Central memory CD8-positive, alpha-beta T cell (primary cell): ENCODE data around the gene ME3.

Experiments
- ATAC-seq: fragments of 150-1000 bp; cut with Tn5 transposase; replicated peaks from 2 replicates; pipeline ENCODE4 v1.10.0; 2022; ENCODE audit warnings: mild to moderate bottlenecking, moderate FRiP score, moderate number of reproducible peaks; ENCODE audit not compliant: poor library complexity, severe bottlenecking; ENCODE audit errors: extremely low read depth
- DNase-seq, 2 donors: peaks; one replicate each; pipeline ENCODE4 v3.0.0; 2021; ENCODE audit warnings: low spot score in 2 of 2
- H3K27ac Mint-ChIP-seq: one replicate; pipeline ENCODE4 v1.8.0; 2022; ENCODE audit warnings: low read depth, mild to moderate bottlenecking, moderate library complexity, mixed read lengths
- H3K27me3 Mint-ChIP-seq: one replicate; pipeline ENCODE4 v1.8.0; 2022; ENCODE audit warnings: mixed read lengths
- H3K36me3 Mint-ChIP-seq: one replicate; pipeline ENCODE4 v1.8.0; 2022; ENCODE audit warnings: mild to moderate bottlenecking, moderate library complexity, mixed read lengths; ENCODE audit not compliant: insufficient read depth
- H3K4me1 Mint-ChIP-seq: one replicate; pipeline ENCODE4 v1.8.0; 2022; ENCODE audit warnings: mixed read lengths
- H3K4me3 Mint-ChIP-seq: one replicate; pipeline ENCODE4 v1.8.0; 2022; ENCODE audit warnings: mild to moderate bottlenecking, moderate library complexity, mixed read lengths
- H3K9me3 Mint-ChIP-seq: one replicate; pipeline ENCODE4 v1.8.0; 2022; ENCODE audit warnings: mixed read lengths

The ME3 gene

GRCh38 chr11:86469491-86470388, 202.7 kb downstream of the ME3 start:
- ATAC-seq: no peak
- H3K27ac Mint-ChIP-seq: no peak overlapping the region
- H3K27me3 Mint-ChIP-seq: no peaks in the 10 kb centered on the region
- H3K4me1 Mint-ChIP-seq: peaks cover 7% of the 10 kb centered on the region
- H3K36me3 Mint-ChIP-seq: no peaks in the 10 kb centered on the region
- no peak for DNase-seq
- H3K9me3 Mint-ChIP-seq: no peaks in the 10 kb centered on the region
- no peak overlapping the region for H3K4me3 Mint-ChIP-seq

- H3K36me3 Mint-ChIP-seq: no peaks in the 10 kb centered on the region
- no peak overlapping the region for H3K4me3 Mint-ChIP-seq
- ATAC-seq (no peak), DNase-seq (no peak)
- no peaks in the 10 kb centered on the region for H3K9me3 Mint-ChIP-seq
- H3K27ac Mint-ChIP-seq: no peak overlapping the region
- no peaks in the 10 kb centered on the region for H3K27me3 Mint-ChIP-seq
- peaks cover 7% of the 10 kb centered on the region for H3K4me1 Mint-ChIP-seq
Observed at GRCh38 chr11:86468169-86468568, 204.2 kb downstream of the ME3 start.

- DNase-seq: no peak
- Mint-ChIP-seq H3K36me3 (no peaks in the 10 kb centered on the region), H3K27ac (no peak overlapping the region), H3K4me1 (no peaks in the 10 kb centered on the region), H3K9me3 (no peaks in the 10 kb centered on the region), H3K27me3 (no peaks in the 10 kb centered on the region), H3K4me3 (no peak overlapping the region)
- no peak for ATAC-seq
Observed at GRCh38 chr11:86464509-86465221, 207.8 kb downstream of the ME3 start.

- H3K4me1 Mint-ChIP-seq: no peaks in the 10 kb centered on the region
- no peak overlapping the region for H3K4me3 Mint-ChIP-seq
- H3K27me3 Mint-ChIP-seq: no peaks in the 10 kb centered on the region
- no peak for DNase-seq
- H3K9me3 Mint-ChIP-seq: no peaks in the 10 kb centered on the region
- no peak overlapping the region for H3K27ac Mint-ChIP-seq
- ATAC-seq: no peak
- no peaks in the 10 kb centered on the region for H3K36me3 Mint-ChIP-seq
Observed at GRCh38 chr11:86463955-86464354, 208.5 kb downstream of the ME3 start.

GRCh38 chr11:86463120-86463519, 209.3 kb downstream of the ME3 start:
- Mint-ChIP-seq H3K9me3 (no peaks in the 10 kb centered on the region), H3K27me3 (no peaks in the 10 kb centered on the region), H3K4me3 (no peak overlapping the region), H3K36me3 (no peaks in the 10 kb centered on the region), H3K27ac (no peak overlapping the region), H3K4me1 (no peaks in the 10 kb centered on the region)
- ATAC-seq (no peak), DNase-seq (no peak)

- Mint-ChIP-seq H3K27me3 (no peaks in the 10 kb centered on the region), H3K9me3 (no peaks in the 10 kb centered on the region), H3K36me3 (no peaks in the 10 kb centered on the region), H3K4me1 (no peaks in the 10 kb centered on the region), H3K27ac (no peak overlapping the region), H3K4me3 (no peak overlapping the region)
- DNase-seq: no peak
- ATAC-seq: no peak
Observed at GRCh38 chr11:86461892-86462291, 210.5 kb downstream of the ME3 start.

GRCh38 chr11:86460461-86461385, 211.7 kb downstream of the ME3 start:
- H3K9me3 Mint-ChIP-seq: no peaks in the 10 kb centered on the region
- H3K36me3 Mint-ChIP-seq: no peaks in the 10 kb centered on the region
- no peaks in the 10 kb centered on the region for H3K27me3 Mint-ChIP-seq
- H3K4me1 Mint-ChIP-seq: peaks cover 7% of the 10 kb centered on the region
- H3K27ac Mint-ChIP-seq: no peak overlapping the region
- no peak for ATAC-seq
- DNase-seq: no peak
- H3K4me3 Mint-ChIP-seq: no peak overlapping the region

- no peak overlapping the region for H3K4me3 Mint-ChIP-seq
- DNase-seq (no peak), ATAC-seq (no peak)
- H3K36me3 Mint-ChIP-seq: no peaks in the 10 kb centered on the region
- no peak overlapping the region for H3K27ac Mint-ChIP-seq
- peaks cover 7% of the 10 kb centered on the region for H3K4me1 Mint-ChIP-seq
- H3K9me3 Mint-ChIP-seq: no peaks in the 10 kb centered on the region
- no peaks in the 10 kb centered on the region for H3K27me3 Mint-ChIP-seq
Observed at GRCh38 chr11:86459682-86460460, 212.5 kb downstream of the ME3 start.

GRCh38 chr11:86459002-86459385, 213.4 kb downstream of the ME3 start:
- Mint-ChIP-seq H3K9me3 (no peaks in the 10 kb centered on the region), H3K27me3 (no peaks in the 10 kb centered on the region), H3K4me3 (no peak overlapping the region), H3K36me3 (no peaks in the 10 kb centered on the region), H3K4me1 (peaks cover 7% of the 10 kb centered on the region), H3K27ac (no peak overlapping the region)
- ATAC-seq: no peak
- no peak for DNase-seq

- no peak overlapping the region for H3K27ac Mint-ChIP-seq
Observed at GRCh38 chr11:86458294-86459001, 214.0 kb downstream of the ME3 start.

GRCh38 chr11:86456075-86456939, 216.1 kb downstream of the ME3 start:
- ATAC-seq (peak; percentile 68), DNase-seq (peak; percentile 51 to 54)
- Mint-ChIP-seq H3K4me3 (no peak overlapping the region), H3K27ac (no peak overlapping the region), H3K27me3 (no peaks in the 10 kb centered on the region), H3K4me1 (peaks cover 7% of the 10 kb centered on the region), H3K9me3 (no peaks in the 10 kb centered on the region), H3K36me3 (no peaks in the 10 kb centered on the region)

More at GRCh38 chr11:86458294-86459001, 214.0 kb downstream of the ME3 start:
- no peaks in the 10 kb centered on the region for H3K36me3 Mint-ChIP-seq
- no peak for ATAC-seq
- DNase-seq: no peak
- H3K27me3 Mint-ChIP-seq: no peaks in the 10 kb centered on the region
- H3K4me3 Mint-ChIP-seq: no peak overlapping the region
- no peaks in the 10 kb centered on the region for H3K9me3 Mint-ChIP-seq
- H3K4me1 Mint-ChIP-seq: peaks cover 7% of the 10 kb centered on the region
